Panc1 (cell line): ENCODE measurements around the gene CCDC12.

Experiments used
- POLR2AphosphoS5 ChIP-seq: IDR thresholded peaks from 2 replicates; pipeline ENCODE4 v1.6.1; 2012; ENCODE audit warnings: mild to moderate bottlenecking, low read depth, low read length, moderate library complexity
- REST ChIP-seq, 2 experiments: IDR thresholded peaks; 2 replicates each; pipeline ENCODE4 v1.6.1; 2011 to 2012; ENCODE audit warnings: low read depth in 2 of 2, control low read depth in 1 of 2, low read length in 1 of 2, mild to moderate bottlenecking in 1 of 2, moderate library complexity in 1 of 2; ENCODE audit not compliant: insufficient read depth in 1 of 2
- TCF7L2 ChIP-seq: IDR thresholded peaks from 2 replicates; pipeline ENCODE4 v1.6.1; 2011; ENCODE audit warnings: mild to moderate bottlenecking, low read depth, low read length, inconsistent platforms
- TF ChIP-seq, protein P1 (sequence below): fragments of 450-650 bp; IDR thresholded peaks from 2 replicates; pipeline ENCODE4 v1.5.1; 2017; ENCODE audit warnings: mild to moderate bottlenecking

DNA sequence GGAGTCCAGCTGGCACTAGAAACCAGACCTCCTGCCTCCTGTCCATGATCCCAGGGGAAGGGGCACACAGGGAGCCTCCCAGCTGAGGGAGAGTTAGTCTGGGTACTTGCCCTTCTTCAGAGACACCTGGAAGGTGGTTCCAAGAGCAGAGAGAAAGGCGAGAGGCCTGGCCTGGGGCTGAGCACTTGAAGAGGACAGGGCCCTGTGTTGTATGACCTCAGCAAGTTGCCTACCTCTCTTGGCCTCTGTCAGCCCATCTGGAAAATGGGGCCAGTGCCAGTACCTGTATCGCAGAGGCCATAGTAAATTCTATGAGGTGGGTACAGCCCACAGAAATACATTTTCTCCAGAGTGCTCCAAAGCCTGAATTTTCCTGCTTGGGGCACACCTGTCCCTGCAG is 79.5 kb downstream of the CCDC12 start:
- TF ChIP-seq, protein P1, sequence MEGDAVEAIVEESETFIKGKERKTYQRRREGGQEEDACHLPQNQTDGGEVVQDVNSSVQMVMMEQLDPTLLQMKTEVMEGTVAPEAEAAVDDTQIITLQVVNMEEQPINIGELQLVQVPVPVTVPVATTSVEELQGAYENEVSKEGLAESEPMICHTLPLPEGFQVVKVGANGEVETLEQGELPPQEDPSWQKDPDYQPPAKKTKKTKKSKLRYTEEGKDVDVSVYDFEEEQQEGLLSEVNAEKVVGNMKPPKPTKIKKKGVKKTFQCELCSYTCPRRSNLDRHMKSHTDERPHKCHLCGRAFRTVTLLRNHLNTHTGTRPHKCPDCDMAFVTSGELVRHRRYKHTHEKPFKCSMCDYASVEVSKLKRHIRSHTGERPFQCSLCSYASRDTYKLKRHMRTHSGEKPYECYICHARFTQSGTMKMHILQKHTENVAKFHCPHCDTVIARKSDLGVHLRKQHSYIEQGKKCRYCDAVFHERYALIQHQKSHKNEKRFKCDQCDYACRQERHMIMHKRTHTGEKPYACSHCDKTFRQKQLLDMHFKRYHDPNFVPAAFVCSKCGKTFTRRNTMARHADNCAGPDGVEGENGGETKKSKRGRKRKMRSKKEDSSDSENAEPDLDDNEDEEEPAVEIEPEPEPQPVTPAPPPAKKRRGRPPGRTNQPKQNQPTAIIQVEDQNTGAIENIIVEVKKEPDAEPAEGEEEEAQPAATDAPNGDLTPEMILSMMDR = no peak
- TF ChIP-seq TCF7L2 (no peak), REST (IDR thresholded peaks at IDR 0.05; ENCODE audit: insufficient read depth in 1 of 2, low read depth in 2 of 2, low read length in 1 of 2) (no peak), POLR2AphosphoS5 (no peak)
